Calu3 (cell line): ENCODE results near the gene FPR1. TPM values are rescaled to one million over a fixed set of nuclear protein-coding genes. Genes with fewer than 3 reads are reported as not detected.

Experiments used
- BruUV-seq: library from RNA; stranded (reverse); fragments of 400-500 nt; replicated peaks from 2 replicates; lab custom pipeline; 2021; lab: Mats Ljungman, UMichigan
- CTCF ChIA-PET: fragments of 300-600 bp; sonication (Branson Sonifier 250); formaldehyde crosslinking; loops from one replicate; lab custom pipeline; 2022; ENCODE audit warnings: antibody characterized with exemption; lab: Charles Lee
- DNase-seq: peaks from one replicate; pipeline ENCODE4 v3.0.0; 2022
- H3K27ac Mint-ChIP-seq: one replicate; pipeline ENCODE4 v1.8.0; 2022; ENCODE audit warnings: mixed read lengths; ENCODE audit not compliant: unreplicated experiment
- H3K27me3 Mint-ChIP-seq: one replicate; pipeline ENCODE4 v1.8.0; 2022; ENCODE audit warnings: mixed read lengths; ENCODE audit not compliant: unreplicated experiment
- H3K36me3 Mint-ChIP-seq: one replicate; pipeline ENCODE4 v1.8.0; 2022; ENCODE audit warnings: mild to moderate bottlenecking, moderate library complexity, mixed read lengths; ENCODE audit not compliant: insufficient read depth, unreplicated experiment
- H3K4me1 Mint-ChIP-seq: one replicate; pipeline ENCODE4 v1.8.0; 2022; ENCODE audit warnings: mild to moderate bottlenecking, low read depth, mixed read lengths; ENCODE audit not compliant: unreplicated experiment
- H3K4me3 Mint-ChIP-seq: one replicate; pipeline ENCODE4 v1.8.0; 2022; ENCODE audit warnings: mild to moderate bottlenecking, low read depth, moderate library complexity, mixed read lengths; ENCODE audit not compliant: unreplicated experiment
- H3K9me3 Mint-ChIP-seq: one replicate; pipeline ENCODE4 v1.8.0; 2022; ENCODE audit warnings: low read depth, mixed read lengths; ENCODE audit not compliant: unreplicated experiment
- CTCF ChIP-seq: fragments of 200-600 bp; IDR thresholded peaks from one replicate; pipeline ENCODE4 v1.8.0; 2022; ENCODE audit warnings: antibody characterized with exemption; ENCODE audit not compliant: unreplicated experiment
- intact Hi-C: fragments of 100-400 bp; cut with micrococcal nuclease; formaldehyde crosslinking; loops from one replicate; pipeline ENCODE4 v1.10.0; 2022; ENCODE audit not compliant: unreplicated experiment
- total RNA-seq: library from RNA; stranded (reverse); gene quantifications from 2 replicates; pipeline ENCODE4 v1.2.3, GENCODE V29; 2022

Gene FPR1
- total RNA-seq, 1 experiment from 2014 or later = not detected

DNA sequence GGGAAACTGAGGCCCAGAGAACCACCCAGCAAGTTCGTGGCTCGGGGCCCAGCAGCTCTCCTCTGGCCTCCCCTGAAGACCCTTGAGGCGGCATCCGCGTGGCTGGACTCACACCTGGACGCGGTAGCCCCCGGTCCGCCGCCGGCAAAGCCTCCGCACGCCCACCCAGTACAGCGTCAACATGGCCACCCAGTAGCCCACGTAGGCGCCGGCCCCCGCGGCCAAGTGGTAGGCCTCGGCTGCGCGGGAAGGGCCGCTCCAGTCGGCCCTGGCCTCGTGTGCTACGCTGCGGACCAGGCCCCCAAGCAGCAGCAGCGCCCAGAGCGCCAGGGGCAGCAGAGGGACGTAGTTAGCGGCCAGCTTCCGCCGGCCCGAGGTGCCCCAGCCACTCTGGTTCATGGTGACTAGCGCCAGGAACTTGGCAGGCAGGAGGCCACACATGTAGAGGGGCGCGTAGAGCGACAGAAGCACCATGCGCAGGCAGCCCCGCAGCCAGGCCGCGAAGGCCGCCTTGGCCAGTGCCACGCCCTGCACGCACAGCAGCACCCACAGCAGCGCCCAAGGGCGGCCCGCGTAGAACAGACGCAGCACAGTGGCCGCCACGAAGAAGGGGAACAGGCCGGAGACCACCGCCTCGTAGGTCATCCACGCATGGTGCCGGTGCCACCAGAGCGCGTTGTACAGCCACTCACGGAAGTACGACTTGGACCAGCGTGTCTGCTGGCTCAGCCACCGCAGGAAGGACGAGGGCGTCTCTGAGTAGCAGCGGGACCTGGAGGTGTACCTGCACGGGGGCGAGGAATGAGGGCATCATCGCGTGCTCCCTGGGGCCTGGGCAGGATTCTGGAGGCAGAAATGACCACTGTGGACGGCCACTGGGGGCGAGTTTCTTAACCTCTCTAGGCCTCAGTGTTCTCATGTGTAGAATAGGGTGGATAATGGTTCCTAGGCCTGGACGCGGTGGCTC is 38.1 kb downstream of the FPR1 start:
- H3K27ac Mint-ChIP-seq = no peak overlapping the region
- intact Hi-C loops = no loop called here
- peaks cover 46% of the 10 kb centered on the region for H3K27me3 Mint-ChIP-seq
- CTCF ChIA-PET = no interaction called here
- peaks cover 12% of the 10 kb centered on the region for H3K9me3 Mint-ChIP-seq
- no peaks in the 10 kb centered on the region for H3K4me1 Mint-ChIP-seq
- no peak overlapping the region for H3K4me3 Mint-ChIP-seq
- H3K36me3 Mint-ChIP-seq = peaks cover 21% of the 10 kb centered on the region
- no peak for DNase-seq
- no peak for TF ChIP-seq CTCF
- BruUV-seq = no TSS peak

- Mint-ChIP-seq H3K9me3 (peaks cover 10% of the 10 kb centered on the region), H3K27ac (no peak overlapping the region), H3K36me3 (peaks cover 31% of the 10 kb centered on the region), H3K4me3 (no peak overlapping the region), H3K27me3 (peaks cover 41% of the 10 kb centered on the region), H3K4me1 (no peaks in the 10 kb centered on the region)
- BruUV-seq = no TSS peak
- peak; percentile 48 for DNase-seq
- intact Hi-C loops = loop anchor here (1.0 kb wide), 1 partner anchor 66 kb away; no protein-coding TSS in a partner anchor
- peak; percentile 66 for TF ChIP-seq CTCF
- CTCF ChIA-PET = no interaction called here
These were observed 39.1 kb downstream of the FPR1 start for GRCh38 chr19:51712461-51713081.

- no peak for TF ChIP-seq CTCF
- intact Hi-C loops = loop anchor here (1.0 kb wide), 1 partner anchor 67 kb away; no protein-coding TSS in a partner anchor
- CTCF ChIA-PET = no interaction called here
These were observed 40.0 kb downstream of the FPR1 start for GRCh38 chr19:51711702-51712101.

DNA sequence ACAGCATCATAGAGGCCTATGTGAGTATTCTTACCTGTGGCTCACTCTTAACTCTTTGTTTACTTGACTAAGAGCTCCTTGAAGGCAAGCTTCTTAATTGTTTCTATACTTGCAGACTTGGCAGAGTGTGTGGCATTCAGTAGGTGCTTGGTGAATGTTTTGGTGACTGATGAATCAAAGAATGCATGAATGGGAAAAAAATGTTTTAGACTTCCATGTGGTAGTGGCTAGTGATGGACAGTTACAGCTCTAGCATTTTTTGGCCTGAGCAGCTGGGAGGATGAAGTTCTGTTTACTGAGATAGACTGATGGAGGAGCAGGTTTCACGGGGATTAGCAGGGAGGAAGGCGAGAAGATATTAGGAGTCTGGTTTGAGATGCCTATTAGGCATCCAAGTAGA is 41.5 kb downstream of the FPR1 start:
- H3K36me3 Mint-ChIP-seq = peaks cover 55% of the 10 kb centered on the region
- no TSS peak for BruUV-seq
- intact Hi-C loops = no loop called here
- no peak for TF ChIP-seq CTCF
- peaks cover 14% of the 10 kb centered on the region for H3K4me1 Mint-ChIP-seq
- H3K9me3 Mint-ChIP-seq = peaks cover 7% of the 10 kb centered on the region
- no peak overlapping the region for H3K27ac Mint-ChIP-seq
- peaks cover 21% of the 10 kb centered on the region for H3K27me3 Mint-ChIP-seq
- no peak for DNase-seq
- CTCF ChIA-PET = no interaction called here
- H3K4me3 Mint-ChIP-seq = no peak overlapping the region

More at GRCh38 chr19:51711702-51712101, 40.0 kb downstream of the FPR1 start:
- Mint-ChIP-seq H3K27me3 (peaks cover 36% of the 10 kb centered on the region), H3K4me3 (no peak overlapping the region), H3K27ac (no peak overlapping the region), H3K36me3 (peaks cover 40% of the 10 kb centered on the region), H3K4me1 (peaks cover 2% of the 10 kb centered on the region), H3K9me3 (peaks cover 10% of the 10 kb centered on the region)
- BruUV-seq = no TSS peak
- DNase-seq = no peak
